Duodenal mucosa (tissue), 2 donors: ENCODE data around the gene RGS11.

ENCODE experiments used
- H3K27ac ChIP-seq: one replicate; pipeline ENCODE4 v1.7.0; 2013; ENCODE audit warnings: low read depth, low read length
- H3K27me3 ChIP-seq, 2 donors: one replicate each; pipeline ENCODE4 v1.7.0; 2013; ENCODE audit warnings: low read length in 2 of 2, control low read depth in 1 of 2; ENCODE audit not compliant: insufficient read depth in 2 of 2, control insufficient read depth in 1 of 2
- H3K36me3 ChIP-seq, 2 donors: one replicate each; pipeline ENCODE4 v1.7.0; 2013; ENCODE audit warnings: low read length in 2 of 2, control low read depth in 1 of 2; ENCODE audit not compliant: insufficient read depth in 2 of 2, control insufficient read depth in 1 of 2
- H3K4me1 ChIP-seq, 2 donors: one replicate each; pipeline ENCODE4 v1.7.0; 2013; ENCODE audit warnings: low read length in 2 of 2, control low read depth in 1 of 2; ENCODE audit not compliant: insufficient read depth in 2 of 2, control insufficient read depth in 1 of 2
- H3K4me3 ChIP-seq, 2 donors: one replicate each; pipeline ENCODE4 v1.7.0; 2013; ENCODE audit warnings: low read length in 2 of 2, low read depth in 1 of 2
- H3K9ac ChIP-seq, 2 donors: one replicate each; pipeline ENCODE4 v1.7.0; 2013; ENCODE audit warnings: low read length in 2 of 2, low read depth in 1 of 2
- H3K9me3 ChIP-seq, 2 donors: one replicate each; pipeline ENCODE4 v1.7.0; 2013; ENCODE audit warnings: low read length in 2 of 2, control low read depth in 1 of 2; ENCODE audit not compliant: control insufficient read depth in 1 of 2

RGS11 gene

DNA sequence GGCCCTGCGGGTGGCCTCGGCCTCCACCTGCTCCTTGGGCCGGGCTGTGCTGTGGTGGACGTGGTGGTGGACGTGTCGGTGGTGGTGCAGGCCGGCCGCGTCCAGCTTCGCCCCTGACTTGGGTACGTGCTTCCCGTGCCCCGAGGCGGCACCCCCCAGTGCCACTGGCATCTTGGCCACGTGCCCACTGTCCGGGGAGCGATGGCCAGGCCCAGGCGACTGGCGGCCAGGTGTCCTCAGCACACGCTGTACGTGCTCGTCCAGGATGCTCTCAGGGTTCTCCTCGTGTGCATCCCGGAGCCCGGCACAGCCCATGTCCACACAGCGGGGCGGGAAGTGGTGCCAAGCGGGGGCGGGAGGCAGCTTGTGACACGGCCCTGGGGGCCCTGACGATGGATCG, 22.1 kb upstream of the RGS11 start:
- Histone ChIP-seq H3K36me3 (peaks cover 8 to 36% of the 10 kb centered on the region in 2 donors), H3K9me3 (no peaks in the 10 kb centered on the region), H3K27me3 (no peaks in the 10 kb centered on the region)

DNA sequence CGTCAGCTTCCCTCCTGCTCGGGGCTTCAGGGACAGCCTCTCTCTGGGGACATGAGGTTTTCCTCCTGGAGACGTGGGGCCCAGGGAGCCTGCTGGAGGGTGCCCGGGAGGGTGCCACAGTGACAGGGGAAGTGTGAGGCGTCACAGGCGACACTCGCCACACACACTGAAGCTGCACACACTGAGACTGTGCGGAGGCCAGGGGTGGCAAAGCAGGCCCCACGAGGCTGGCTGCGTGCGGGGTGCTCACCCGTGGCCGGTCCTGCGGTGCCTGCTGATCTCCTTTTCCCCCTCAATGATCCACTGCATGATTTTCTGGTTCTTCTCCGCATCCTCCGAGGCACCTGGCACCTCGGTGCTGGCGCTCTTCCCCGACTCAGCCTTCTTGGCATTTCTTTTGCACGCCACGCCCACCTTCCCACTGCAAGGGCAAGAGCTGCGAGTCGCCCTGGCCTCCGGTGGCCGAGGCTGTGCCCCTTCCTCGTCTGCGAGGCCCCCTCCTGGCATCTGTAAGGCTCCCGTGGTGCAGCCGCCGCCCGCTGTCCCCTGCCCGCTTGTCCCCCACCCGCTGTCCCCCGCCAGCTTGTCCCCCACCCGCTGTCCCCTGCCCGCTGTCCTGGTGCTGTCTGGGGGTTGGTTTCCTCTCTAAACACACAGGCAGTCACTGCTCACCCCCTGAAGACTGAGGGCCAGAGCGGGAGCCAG, 21.2 kb upstream of the RGS11 start:
- Histone ChIP-seq H3K9me3 (no peaks in the 10 kb centered on the region), H3K4me1 (no peaks in the 10 kb centered on the region), H3K4me3 (no peak overlapping the region), H3K9ac (no peak overlapping the region), H3K27ac (no peak overlapping the region), H3K27me3 (no peaks in the 10 kb centered on the region), H3K36me3 (peaks cover 8 to 38% of the 10 kb centered on the region in 2 donors)

More for the DNA sequence above, 22.1 kb upstream of the RGS11 start:
- H3K4me3 ChIP-seq = no peak overlapping the region
- H3K27ac ChIP-seq = no peak overlapping the region
- no peak overlapping the region for H3K9ac ChIP-seq
- no peaks in the 10 kb centered on the region for H3K4me1 ChIP-seq

DNA sequence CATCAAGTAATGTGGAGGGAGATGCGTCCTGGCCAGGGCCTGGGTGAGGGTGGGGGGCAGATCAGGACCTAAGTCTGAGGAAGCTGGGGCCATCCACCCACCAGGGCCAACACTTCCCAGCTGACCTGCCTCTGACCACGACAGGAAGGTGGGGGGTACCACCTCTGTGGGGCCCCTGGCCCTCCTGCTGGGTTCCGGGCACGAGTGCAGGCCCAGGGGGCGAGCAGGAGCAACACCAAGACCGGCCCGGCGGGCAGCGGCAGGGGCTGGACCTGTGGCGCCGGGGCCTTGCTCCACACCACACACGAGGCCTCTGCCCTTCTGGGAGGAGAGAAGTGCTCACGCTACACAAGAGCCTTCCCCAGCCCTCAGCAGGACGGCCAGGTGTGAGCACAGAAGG, 20.5 kb upstream of the RGS11 start:
- H3K36me3 ChIP-seq = peaks cover 12 to 44% of the 10 kb centered on the region in 2 donors
- H3K9ac ChIP-seq = no peak overlapping the region
- no peaks in the 10 kb centered on the region for H3K4me1 ChIP-seq
- no peaks in the 10 kb centered on the region for H3K9me3 ChIP-seq
- no peak overlapping the region for H3K27ac ChIP-seq
- no peak overlapping the region for H3K4me3 ChIP-seq
- H3K27me3 ChIP-seq = no peaks in the 10 kb centered on the region

GRCh38 chr16:293043-293775, 17.5 kb upstream of the RGS11 start:
- Histone ChIP-seq H3K9me3 (no peaks in the 10 kb centered on the region), H3K27me3 (no peaks in the 10 kb centered on the region), H3K36me3 (peaks cover 13 to 65% of the 10 kb centered on the region in 2 donors), H3K9ac (no peak overlapping the region), H3K27ac (no peak overlapping the region), H3K4me3 (no peak overlapping the region), H3K4me1 (no peaks in the 10 kb centered on the region)

- Histone ChIP-seq H3K36me3 (peaks cover 5 to 56% of the 10 kb centered on the region in 2 donors), H3K27me3 (no peaks in the 10 kb centered on the region), H3K9ac (no peak overlapping the region), H3K4me1 (no peaks in the 10 kb centered on the region), H3K9me3 (no peaks in the 10 kb centered on the region), H3K27ac (no peak overlapping the region), H3K4me3 (no peak overlapping the region)
Measured at GRCh38 chr16:291539-291938, 15.8 kb upstream of the RGS11 start.

DNA sequence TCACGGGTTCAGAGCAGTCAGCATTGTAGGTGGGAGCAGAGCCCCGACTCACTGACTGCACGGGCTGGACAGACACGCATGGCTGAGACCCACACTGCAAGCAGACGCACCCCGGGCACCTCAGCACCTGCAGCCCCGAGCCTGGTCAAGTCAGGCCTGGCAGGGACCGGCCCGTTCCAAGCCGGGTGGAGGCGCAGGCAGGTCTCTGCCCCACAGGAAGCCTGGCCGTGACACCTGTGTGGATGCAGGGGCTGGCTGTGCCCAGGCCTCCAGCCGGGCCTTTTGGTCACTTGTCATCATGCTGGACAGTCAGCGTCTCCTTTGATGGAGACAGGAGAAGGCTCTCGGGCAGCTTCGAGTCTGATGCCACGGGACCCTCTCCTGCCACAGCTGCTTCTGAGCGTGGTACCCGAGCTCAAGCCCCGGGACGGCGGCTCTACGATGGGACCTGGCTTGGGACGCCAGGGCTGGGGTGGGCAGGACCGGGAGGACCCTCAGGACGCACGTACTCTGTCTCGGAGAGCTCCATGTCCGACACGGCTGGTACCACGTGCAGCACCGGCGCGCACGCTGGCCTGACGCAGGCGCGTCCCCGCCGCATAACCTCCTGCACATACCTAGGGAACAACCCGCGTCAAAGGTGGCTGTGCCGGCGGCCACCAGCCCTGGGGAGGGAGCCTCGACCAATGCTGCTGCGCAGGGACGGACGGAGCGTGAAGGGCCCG, 15.1 kb upstream of the RGS11 start:
- Histone ChIP-seq H3K4me3 (no peak overlapping the region), H3K36me3 (peaks cover 5 to 57% of the 10 kb centered on the region in 2 donors), H3K27ac (no peak overlapping the region), H3K27me3 (no peaks in the 10 kb centered on the region), H3K4me1 (no peaks in the 10 kb centered on the region), H3K9ac (no peak overlapping the region), H3K9me3 (no peaks in the 10 kb centered on the region)

GRCh38 chr16:290015-290680, 14.4 kb upstream of the RGS11 start:
- peaks cover 5 to 57% of the 10 kb centered on the region in 2 donors for H3K36me3 ChIP-seq
- no peak overlapping the region for H3K4me3 ChIP-seq
- H3K9me3 ChIP-seq = no peaks in the 10 kb centered on the region

DNA sequence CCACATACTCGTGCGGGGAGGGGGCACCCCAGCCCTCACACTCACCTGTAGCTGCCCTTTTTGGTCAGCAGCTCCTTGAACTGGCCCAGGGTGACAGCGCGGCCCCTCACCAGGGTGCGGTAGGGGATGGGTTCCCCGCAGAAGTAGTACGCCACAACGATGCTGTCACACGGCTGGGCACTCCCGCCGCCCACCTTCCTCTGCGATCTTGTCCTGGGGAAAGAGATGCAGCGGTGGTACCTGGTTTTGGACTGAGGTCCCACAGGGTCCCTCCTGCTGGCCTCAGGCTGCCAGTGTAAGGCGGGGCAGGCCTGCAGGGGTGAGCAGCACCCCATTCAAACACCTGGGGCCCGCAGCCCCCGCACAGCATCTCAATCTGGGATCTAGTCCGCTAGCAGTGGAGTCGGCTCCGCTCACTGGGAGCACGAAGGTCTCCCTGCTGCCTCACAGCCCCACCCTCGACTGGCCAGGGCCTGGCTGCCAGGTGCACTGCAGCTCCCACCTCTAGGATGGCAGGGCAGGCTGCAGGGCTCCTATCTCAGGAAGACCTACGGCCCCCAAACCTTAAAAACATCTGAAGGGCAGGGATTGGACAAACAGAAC, 13.8 kb upstream of the RGS11 start:
- Histone ChIP-seq H3K4me1 (no peaks in the 10 kb centered on the region), H3K36me3 (peaks cover 5 to 57% of the 10 kb centered on the region in 2 donors), H3K4me3 (no peak overlapping the region), H3K9me3 (no peaks in the 10 kb centered on the region), H3K9ac (no peak overlapping the region), H3K27me3 (no peaks in the 10 kb centered on the region), H3K27ac (no peak overlapping the region)

More at GRCh38 chr16:290015-290680, 14.4 kb upstream of the RGS11 start:
- Histone ChIP-seq H3K9ac (no peak overlapping the region), H3K27me3 (no peaks in the 10 kb centered on the region), H3K4me1 (no peaks in the 10 kb centered on the region), H3K27ac (no peak overlapping the region)

DNA sequence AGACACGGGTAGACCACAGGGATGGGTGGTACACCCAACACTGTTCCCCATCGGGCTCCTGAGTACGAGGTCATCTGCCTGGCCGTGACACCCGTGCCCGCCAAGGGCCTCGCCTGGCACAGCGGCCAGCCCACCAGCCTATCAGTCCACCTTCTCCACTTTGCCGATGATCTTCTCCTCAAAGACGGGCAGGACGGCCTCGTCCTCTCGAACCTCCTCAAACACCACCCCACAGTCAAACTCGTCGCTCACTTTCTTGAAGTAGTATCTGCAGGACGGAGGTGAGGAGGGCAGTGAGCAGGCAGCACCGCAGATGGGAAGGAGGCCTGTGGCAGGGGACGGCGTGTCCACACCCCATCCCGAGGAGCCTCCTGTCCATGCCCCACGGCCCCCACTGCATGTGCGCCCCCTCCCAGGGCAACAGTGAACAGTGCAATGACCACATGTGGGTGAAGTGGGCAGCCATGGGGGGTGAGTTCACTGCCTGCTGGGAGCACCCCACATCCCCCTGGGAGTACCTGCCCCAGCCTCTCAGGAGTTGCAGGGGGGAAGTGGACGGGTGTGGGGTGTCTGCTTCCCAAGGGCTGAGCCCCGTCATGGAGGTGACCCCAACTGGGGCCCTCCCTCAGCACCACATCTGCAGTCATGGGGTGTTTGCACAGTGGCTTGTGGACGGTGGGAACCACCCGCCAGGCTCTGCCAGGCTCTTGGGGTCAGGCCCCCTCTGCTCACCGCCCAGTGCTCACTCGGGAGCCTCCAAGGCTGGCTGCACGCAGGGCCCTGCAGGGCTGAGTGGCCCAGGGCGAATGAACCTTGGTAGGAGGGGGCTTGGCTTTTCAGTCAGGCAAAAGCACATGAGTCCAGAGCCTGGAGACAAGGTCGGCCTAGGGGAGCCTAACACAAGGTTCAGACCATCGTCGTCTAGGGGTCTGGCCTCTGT, 12.5 kb upstream of the RGS11 start:
- H3K27ac ChIP-seq = no peak overlapping the region
- H3K4me3 ChIP-seq = no peak overlapping the region
- no peaks in the 10 kb centered on the region for H3K4me1 ChIP-seq
- H3K36me3 ChIP-seq = peaks cover 5 to 49% of the 10 kb centered on the region in 2 donors
- no peaks in the 10 kb centered on the region for H3K27me3 ChIP-seq
- no peaks in the 10 kb centered on the region for H3K9me3 ChIP-seq
- H3K9ac ChIP-seq = no peak overlapping the region
